ENCODE results near the gene KSR1.

DNA sequence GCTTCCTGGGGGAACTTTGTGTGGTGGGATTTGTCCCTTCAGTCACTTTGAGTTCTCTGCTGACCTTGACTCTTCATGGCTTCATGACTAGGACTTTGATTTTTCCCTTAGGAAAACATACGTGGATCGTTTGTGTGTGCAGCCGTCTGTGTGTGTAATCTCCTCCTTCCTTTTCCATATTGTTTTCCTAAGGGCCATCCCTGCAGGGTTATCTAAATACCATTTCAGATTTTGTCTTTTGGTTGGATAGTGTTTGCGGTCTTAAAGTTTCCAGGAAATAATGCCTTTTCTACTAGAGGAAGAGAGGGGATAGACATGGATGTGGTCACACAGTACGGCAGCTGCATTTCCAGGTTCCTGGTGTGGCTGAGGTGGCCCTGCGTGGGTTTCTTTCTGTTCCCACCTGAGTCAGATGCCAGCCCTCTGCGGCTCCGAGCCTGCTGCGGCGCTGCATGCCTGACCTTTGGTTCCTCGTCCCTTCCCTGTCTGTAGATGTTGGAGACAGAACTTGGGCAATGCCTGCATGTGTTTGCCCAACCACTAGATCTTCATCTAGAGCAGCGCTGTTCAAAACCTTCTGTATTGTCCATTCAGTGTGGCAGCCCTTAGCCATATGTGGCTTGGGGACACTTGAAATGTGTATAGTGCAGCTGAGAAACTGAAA, 102.7 kb downstream of the KSR1 start:
- TF ChIP-seq, protein P1, sequence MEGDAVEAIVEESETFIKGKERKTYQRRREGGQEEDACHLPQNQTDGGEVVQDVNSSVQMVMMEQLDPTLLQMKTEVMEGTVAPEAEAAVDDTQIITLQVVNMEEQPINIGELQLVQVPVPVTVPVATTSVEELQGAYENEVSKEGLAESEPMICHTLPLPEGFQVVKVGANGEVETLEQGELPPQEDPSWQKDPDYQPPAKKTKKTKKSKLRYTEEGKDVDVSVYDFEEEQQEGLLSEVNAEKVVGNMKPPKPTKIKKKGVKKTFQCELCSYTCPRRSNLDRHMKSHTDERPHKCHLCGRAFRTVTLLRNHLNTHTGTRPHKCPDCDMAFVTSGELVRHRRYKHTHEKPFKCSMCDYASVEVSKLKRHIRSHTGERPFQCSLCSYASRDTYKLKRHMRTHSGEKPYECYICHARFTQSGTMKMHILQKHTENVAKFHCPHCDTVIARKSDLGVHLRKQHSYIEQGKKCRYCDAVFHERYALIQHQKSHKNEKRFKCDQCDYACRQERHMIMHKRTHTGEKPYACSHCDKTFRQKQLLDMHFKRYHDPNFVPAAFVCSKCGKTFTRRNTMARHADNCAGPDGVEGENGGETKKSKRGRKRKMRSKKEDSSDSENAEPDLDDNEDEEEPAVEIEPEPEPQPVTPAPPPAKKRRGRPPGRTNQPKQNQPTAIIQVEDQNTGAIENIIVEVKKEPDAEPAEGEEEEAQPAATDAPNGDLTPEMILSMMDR (IDR thresholded peaks at IDR 0.05), result no peak
- TF ChIP-seq POLR2A (IDR thresholded peaks at IDR 0.05), result peak in 1 of 3 donors; percentile 7
